Bronchial epithelial cell (primary cell): ENCODE data around the gene DNAJC28. TPM values are rescaled to one million over a fixed set of nuclear protein-coding genes. Genes with fewer than 3 reads are reported as not detected.
"Not testable (repeated sequence)": the region's sequence is repeated elsewhere in the genome, so short reads cannot be mapped to it uniquely, and the experiment has no call there.

Experiments used
- DNase-seq: peaks from one replicate; pipeline ENCODE4 v3.0.0-alpha.2; 2010; ENCODE audit warnings: low read depth
- FAIRE-seq: peaks from 2 replicates; lab custom pipeline; 2011; peaks lifted over from hg19 to GRCh38; lab: Jason Lieb, UNC
- H3K27me3 ChIP-seq: 2 replicates; pipeline ENCODE4 v1.5.1; 2011; ENCODE audit warnings: low read length; ENCODE audit not compliant: control insufficient read depth, insufficient read depth
- H3K36me3 ChIP-seq: 2 replicates; pipeline ENCODE4 v1.5.1; 2011; ENCODE audit warnings: low read length; ENCODE audit not compliant: control insufficient read depth, insufficient read depth
- H3K4me3 ChIP-seq: 2 replicates; pipeline ENCODE4 v1.5.1; 2011; ENCODE audit warnings: mild to moderate bottlenecking, low read depth, low read length, control low read depth
- CTCF ChIP-seq: IDR thresholded peaks from 2 replicates; pipeline ENCODE4 v1.5.1; 2011; ENCODE audit warnings: mild to moderate bottlenecking, moderate library complexity, low read length, control low read depth, inconsistent platforms; ENCODE audit not compliant: insufficient read depth, severe bottlenecking
- total RNA-seq: library from RNA; depleted of rRNA; stranded (reverse); fragments of >200 nt; gene quantifications from 2 replicates; pipeline ENCODE4 v1.2.1, GENCODE V29; 2014

DNAJC28 gene
- total RNA-seq, 1 donor from 2014 or later = 1.3 TPM

- H3K36me3 ChIP-seq = peaks cover 20% of the 10 kb centered on the region
- H3K27me3 ChIP-seq = no peaks in the 10 kb centered on the region
- FAIRE-seq (no peak), DNase-seq (no peak)
- TF ChIP-seq CTCF = no peak
- no peak overlapping the region for H3K4me3 ChIP-seq
Observed at GRCh38 chr21:33511639-33512038, 20.1 kb upstream of the DNAJC28 start.

GRCh38 chr21:33510826-33511225 is 19.3 kb upstream of the DNAJC28 start:
- DNase-seq (no peak), FAIRE-seq (no peak)
- H3K4me3 ChIP-seq = no peak overlapping the region
- H3K27me3 ChIP-seq = no peaks in the 10 kb centered on the region
- no peak for TF ChIP-seq CTCF
- peaks cover 18% of the 10 kb centered on the region for H3K36me3 ChIP-seq

GRCh38 chr21:33507003-33507402 is 15.5 kb upstream of the DNAJC28 start:
- not testable (repeated sequence) for FAIRE-seq, H3K4me3 ChIP-seq, H3K27me3 ChIP-seq, DNase-seq
- H3K36me3 ChIP-seq = peaks cover 15% of the 10 kb centered on the region

- Histone ChIP-seq H3K36me3 (peaks cover 10% of the 10 kb centered on the region), H3K27me3 (no peaks in the 10 kb centered on the region), H3K4me3 (no peak overlapping the region)
- TF ChIP-seq CTCF = no peak
- FAIRE-seq = no peak
- no peak for DNase-seq
Observed at GRCh38 chr21:33505833-33506232, 14.3 kb upstream of the DNAJC28 start.

GRCh38 chr21:33496345-33496744 is 4.8 kb upstream of the DNAJC28 start:
- Histone ChIP-seq H3K36me3 (no peaks in the 10 kb centered on the region), H3K27me3 (no peaks in the 10 kb centered on the region), H3K4me3 (no peak overlapping the region)
- FAIRE-seq (no peak), DNase-seq (no peak)
- no peak for TF ChIP-seq CTCF

GRCh38 chr21:33495743-33496142 is 4.2 kb upstream of the DNAJC28 start:
- Histone ChIP-seq H3K36me3 (no peaks in the 10 kb centered on the region), H3K4me3 (no peak overlapping the region), H3K27me3 (no peaks in the 10 kb centered on the region)
- TF ChIP-seq CTCF = no peak
- FAIRE-seq (no peak), DNase-seq (no peak)
